ENCODE results near the gene TBCCD1. TPM values are rescaled to one million over a fixed set of nuclear protein-coding genes. Genes with fewer than 3 reads are reported as not detected.

The TBCCD1 gene
- total RNA-seq, 2 donors from 2014 or later: 10.4 to 14.3 TPM

GRCh38 chr3:186525369-186526255, 41.5 kb downstream of the TBCCD1 start:
- Histone ChIP-seq H3K4me1 (no peaks in the 10 kb centered on the region), H3K36me3 (no peaks in the 10 kb centered on the region), H3K4me3 (no peak overlapping the region), H3K9me3 (no peaks in the 10 kb centered on the region), H3K9ac (ENCODE audit: low read depth in 2 of 2, low read length in 2 of 2) (no peak overlapping the region), H3K27me3 (no peaks in the 10 kb centered on the region), H3K27ac (no peak overlapping the region)
- intact Hi-C loops (cut with DNase I): no loop called here
- no peak for DNase-seq
- TF ChIP-seq CTCF (IDR thresholded peaks at IDR 0.05): no peak

- Histone ChIP-seq H3K4me1 (no peaks in the 10 kb centered on the region), H3K27ac (no peak overlapping the region), H3K4me3 (no peak overlapping the region), H3K36me3 (no peaks in the 10 kb centered on the region), H3K9me3 (no peaks in the 10 kb centered on the region), H3K27me3 (no peaks in the 10 kb centered on the region), H3K9ac (ENCODE audit: low read depth in 2 of 2, low read length in 2 of 2) (no peak overlapping the region)
- no peak for TF ChIP-seq CTCF (IDR thresholded peaks at IDR 0.05)
- intact Hi-C loops (cut with DNase I): no loop called here
- no peak for DNase-seq
Observed at GRCh38 chr3:186524616-186525015, 42.5 kb downstream of the TBCCD1 start.

- intact Hi-C loops (cut with DNase I): no loop called here
- no peak for DNase-seq
- Histone ChIP-seq H3K4me1 (no peaks in the 10 kb centered on the region), H3K9me3 (no peaks in the 10 kb centered on the region), H3K27ac (no peak overlapping the region), H3K4me3 (no peak overlapping the region), H3K9ac (ENCODE audit: low read depth in 2 of 2, low read length in 2 of 2) (no peak overlapping the region), H3K27me3 (no peaks in the 10 kb centered on the region), H3K36me3 (no peaks in the 10 kb centered on the region)
- no peak for TF ChIP-seq CTCF (IDR thresholded peaks at IDR 0.05)
Observed at GRCh38 chr3:186523434-186523833, 43.7 kb downstream of the TBCCD1 start.

- Histone ChIP-seq H3K27me3 (no peaks in the 10 kb centered on the region), H3K36me3 (no peaks in the 10 kb centered on the region), H3K4me3 (no peak overlapping the region), H3K4me1 (no peaks in the 10 kb centered on the region), H3K9me3 (no peaks in the 10 kb centered on the region), H3K27ac (no peak overlapping the region), H3K9ac (ENCODE audit: low read depth in 2 of 2, low read length in 2 of 2) (no peak overlapping the region)
- TF ChIP-seq CTCF (IDR thresholded peaks at IDR 0.05): no peak
- no peak for DNase-seq
- intact Hi-C loops (cut with DNase I): no loop called here
Observed at GRCh38 chr3:186523022-186523421, 44.1 kb downstream of the TBCCD1 start.

- H3K4me3 ChIP-seq: no peak overlapping the region
- H3K4me1 ChIP-seq: no peaks in the 10 kb centered on the region
- no peaks in the 10 kb centered on the region for H3K27me3 ChIP-seq
- no peak overlapping the region for H3K9ac ChIP-seq (ENCODE audit: low read depth in 2 of 2, low read length in 2 of 2)
- no peaks in the 10 kb centered on the region for H3K9me3 ChIP-seq
- no peak for TF ChIP-seq CTCF (IDR thresholded peaks at IDR 0.05)
- no peaks in the 10 kb centered on the region for H3K36me3 ChIP-seq
- intact Hi-C loops (cut with DNase I): no loop called here
- DNase-seq: no peak
- no peak overlapping the region for H3K27ac ChIP-seq
Observed at GRCh38 chr3:186520957-186521842, 45.9 kb downstream of the TBCCD1 start.

All from colonic mucosa (tissue), 4 donors.